Measurements from ENCODE around the gene DUSP2.

Gene DUSP2

GRCh38 chr2:96131152-96131812 lies 14.0 kb downstream of the DUSP2 start:
- DNase-seq = peak; percentile 35

GRCh38 chr2:96130483-96130882 lies 14.8 kb downstream of the DUSP2 start:
- DNase-seq = peak; percentile 16

GRCh38 chr2:96129528-96130120 lies 15.6 kb downstream of the DUSP2 start:
- no peak for DNase-seq

GRCh38 chr2:96128456-96128855 lies 16.8 kb downstream of the DUSP2 start:
- no peak for DNase-seq

- DNase-seq = no peak
Measured at GRCh38 chr2:96124406-96125265, 20.6 kb downstream of the DUSP2 start.

GRCh38 chr2:96123936-96124335 lies 21.3 kb downstream of the DUSP2 start:
- DNase-seq = no peak

GRCh38 chr2:96123290-96123689 lies 21.9 kb downstream of the DUSP2 start:
- DNase-seq = no peak

GRCh38 chr2:96122391-96122790 lies 22.8 kb downstream of the DUSP2 start:
- no peak for DNase-seq

- DNase-seq = no peak
Measured at GRCh38 chr2:96121414-96121813, 23.8 kb downstream of the DUSP2 start.

- DNase-seq = no peak
Measured at GRCh38 chr2:96120991-96121390, 24.2 kb downstream of the DUSP2 start.

GRCh38 chr2:96120091-96120720 lies 25.0 kb downstream of the DUSP2 start:
- DNase-seq = no peak

- no peak for DNase-seq
Measured at GRCh38 chr2:96119389-96119751, 25.9 kb downstream of the DUSP2 start.

GRCh38 chr2:96118698-96119388 lies 26.4 kb downstream of the DUSP2 start:
- DNase-seq = no peak

GRCh38 chr2:96117701-96118588 lies 27.3 kb downstream of the DUSP2 start:
- DNase-seq = no peak

GRCh38 chr2:96116879-96117533 lies 28.2 kb downstream of the DUSP2 start:
- DNase-seq = peak; percentile 64

- peak; percentile 84 for DNase-seq
Measured at GRCh38 chr2:96116424-96116878, 28.8 kb downstream of the DUSP2 start, which contains the start of gene ADRA2B. ADRA2B (minus strand) TSS chr2:96116571; CDS start chr2:96116149, 422 bp downstream.

- peak; percentile 3 for DNase-seq
Measured at GRCh38 chr2:96115631-96116423, 29.4 kb downstream of the DUSP2 start.

- peak; percentile 9 for DNase-seq
Measured at GRCh38 chr2:96114903-96115581, 30.2 kb downstream of the DUSP2 start.

- no peak for DNase-seq
Measured at GRCh38 chr2:96114546-96114902, 30.7 kb downstream of the DUSP2 start.

GRCh38 chr2:96113951-96114350 lies 31.3 kb downstream of the DUSP2 start:
- peak; percentile 6 for DNase-seq
